ENCODE results near the gene ISL2. TPM values are rescaled to one million over a fixed set of nuclear protein-coding genes. Genes with fewer than 3 reads are reported as not detected.

Gene ISL2
- total and polyA plus RNA-seq, 2 of the 13 experiments (the other 11 are each of a cell fraction or from before 2014, with no cell fraction given), result 4.3 to 5.1 TPM

DNA sequence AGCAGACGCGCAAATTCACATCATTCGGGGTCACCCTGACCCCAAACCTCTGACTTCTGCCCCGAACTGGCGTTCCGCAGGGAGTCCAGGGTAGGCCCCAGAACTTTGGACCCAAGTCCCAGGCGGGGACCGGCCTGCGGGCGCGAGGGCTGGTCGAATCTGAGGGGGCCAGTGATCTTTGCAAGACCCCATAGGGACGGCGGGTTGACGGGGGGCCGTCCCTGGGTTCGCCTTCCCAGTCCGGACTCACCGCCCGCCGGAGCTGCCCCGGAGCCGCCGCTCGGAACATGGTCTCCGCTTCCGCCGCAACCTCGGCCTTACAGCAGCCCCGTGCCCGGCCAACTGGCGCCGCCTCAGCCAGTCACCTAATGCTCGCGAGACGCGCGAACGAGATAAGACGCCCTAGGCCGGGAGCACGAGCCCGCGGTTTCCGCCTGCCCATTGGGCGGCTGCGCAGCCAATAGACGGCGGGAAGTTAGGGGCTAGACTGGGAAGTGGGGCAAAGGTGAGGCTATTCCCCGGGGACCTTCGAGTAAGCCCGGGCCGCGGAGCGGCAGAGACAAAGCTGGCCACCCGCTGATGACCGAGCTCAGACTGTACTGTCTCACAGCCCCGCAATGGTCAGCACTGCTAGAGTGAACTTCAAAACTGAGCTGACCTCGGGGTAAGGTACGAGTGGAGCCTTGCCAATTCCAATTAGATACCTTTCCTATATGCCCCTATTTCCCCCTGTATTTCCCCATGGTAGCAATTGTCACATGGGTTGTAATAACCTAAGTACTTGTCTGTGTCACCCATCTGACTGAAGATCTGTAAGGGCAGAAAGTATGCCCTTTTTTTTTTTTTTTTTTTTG is 25.2 kb upstream of the ISL2 start, which contains the start of gene ETFA (continued):
- TF ChIP-seq WIZ (CRISPR knock-in tag; IDR thresholded peaks at IDR 0.05) (peak; percentile 74; the same call in 1 of the 2 replicates), ZNF556 (CRISPR knock-in tag; IDR thresholded peaks at IDR 0.05; ENCODE audit: borderline replicate concordance) (peak; percentile 78; the same call in 1 of the 2 replicates), RFX5 (IDR thresholded peaks at IDR 0.05; ENCODE audit: low read depth, low read length) (peak; percentile 50; the same call in 1 of the 2 replicates), ZNF713 (CRISPR knock-in tag; IDR thresholded peaks at IDR 0.05) (no peak), ZNF644 (CRISPR knock-in tag; IDR thresholded peaks at IDR 0.05; ENCODE audit: low read depth) (peak; percentile 77), KDM2A (CRISPR knock-in tag; IDR thresholded peaks at IDR 0.05; ENCODE audit: borderline replicate concordance, low read depth) (peak; percentile 87), SP5 (CRISPR knock-in tag; IDR thresholded peaks at IDR 0.05; ENCODE audit: borderline replicate concordance, low read depth) (no peak), PITX1 (CRISPR knock-in tag; IDR thresholded peaks at IDR 0.05) (peak; percentile 55; the same call in 1 of the 2 replicates), NR2F6 (IDR thresholded peaks at IDR 0.05) (no peak; the same call in none of the 2 replicates), NR2F6 (CRISPR knock-in tag; IDR thresholded peaks at IDR 0.05) (peak; percentile 40), ZFP91 (CRISPR knock-in tag; IDR thresholded peaks at IDR 0.05; ENCODE audit: borderline replicate concordance) (peak; percentile 91; the same call in 1 of the 2 replicates), SIN3B (IDR thresholded peaks at IDR 0.05; ENCODE audit: low read length) (0 out of 2 replicates have a peak, but pooled peaks have one; percentile 28), PAXIP1 (CRISPR knock-in tag; conservative IDR thresholded peaks at IDR 0.05) (peak; percentile 77), NFIC (IDR thresholded peaks at IDR 0.05; ENCODE audit: low read length) (no peak), NFE2L1 (CRISPR knock-in tag; IDR thresholded peaks at IDR 0.05; ENCODE audit: borderline replicate concordance) (peak; percentile 53; the same call in 1 of the 2 replicates), ZNF775 (CRISPR knock-in tag; IDR thresholded peaks at IDR 0.05; ENCODE audit: borderline replicate concordance) (no peak), ZBTB8A (CRISPR knock-in tag; IDR thresholded peaks at IDR 0.05; ENCODE audit: borderline replicate concordance, low read depth) (no peak), FOXO1 (CRISPR knock-in tag; IDR thresholded peaks at IDR 0.05) (peak; percentile 67), HNRNPL (IDR thresholded peaks at IDR 0.05; ENCODE audit: low read depth, low read length) (peak; percentile 61; the same call in 1 of the 2 replicates), ZNF710 (CRISPR knock-in tag; IDR thresholded peaks at IDR 0.05; ENCODE audit: borderline replicate concordance) (peak; percentile 72; the same call in 1 of the 2 replicates), PRMT3 (CRISPR knock-in tag; IDR thresholded peaks at IDR 0.05; ENCODE audit: borderline replicate concordance, low read depth) (no peak)
